Measurements from ENCODE around the gene SDCBP2.

The SDCBP2 gene

GRCh38 chr20:1327827-1328679, 886 bp downstream of the SDCBP2 start:
- CTCF ChIA-PET = no interaction called here
- POLR2A ChIA-PET = interaction anchor here (0.7 to 2.2 kb wide), 3 partner anchors 8 to 64 kb away, joined by 3 to 7 read pairs (median 5); partner anchors contain the start of gene FKBP1A
- TF ChIP-seq NFRKB (IDR thresholded peaks at IDR 0.05) = no peak
- TF ChIP-seq BHLHE40 (IDR thresholded peaks at IDR 0.05; ENCODE audit: borderline replicate concordance) = no peak
- TF ChIP-seq TARDBP (IDR thresholded peaks at IDR 0.05) = no peak
- no peak for TF ChIP-seq FOXK2 (IDR thresholded peaks at IDR 0.05)
- no peak for DNase-seq (ENCODE audit: extremely low spot score)

GRCh38 chr20:1327241-1327653, 1.7 kb downstream of the SDCBP2 start:
- no peak for DNase-seq (ENCODE audit: extremely low spot score)
- no peak for TF ChIP-seq FOXA1 (IDR thresholded peaks at IDR 0.05)
- TF ChIP-seq FOXM1 (IDR thresholded peaks at IDR 0.05; ENCODE audit: borderline replicate concordance) = no peak
- no peak for TF ChIP-seq CTBP1 (IDR thresholded peaks at IDR 0.05; ENCODE audit: borderline replicate concordance)
- no peak for TF ChIP-seq ZNF384 (IDR thresholded peaks at IDR 0.05)
- no peak for TF ChIP-seq SP1 (IDR thresholded peaks at IDR 0.05)
- no peak for TF ChIP-seq NFRKB (IDR thresholded peaks at IDR 0.05)
- TF ChIP-seq FOXK2 (IDR thresholded peaks at IDR 0.05) = no peak
- no peak for TF ChIP-seq HDGF (IDR thresholded peaks at IDR 0.05; ENCODE audit: borderline replicate concordance)
- no peak for TF ChIP-seq PKNOX1 (IDR thresholded peaks at IDR 0.05)
- no peak for TF ChIP-seq L3MBTL2 (conservative IDR thresholded peaks at IDR 0.05)
- no peak for TF ChIP-seq BHLHE40 (IDR thresholded peaks at IDR 0.05; ENCODE audit: borderline replicate concordance)
- TF ChIP-seq LEF1 (IDR thresholded peaks at IDR 0.05; ENCODE audit: borderline replicate concordance) = no peak
- TF ChIP-seq SUZ12 (IDR thresholded peaks at IDR 0.05) = no peak
- no peak for TF ChIP-seq ARNT (IDR thresholded peaks at IDR 0.05)
- CTCF ChIA-PET = no interaction called here
- POLR2A ChIA-PET = interaction anchor here (1.6 to 2.2 kb wide), 2 partner anchors 9 to 65 kb away, joined by 5 to 7 read pairs; partner anchors contain the start of gene FKBP1A

GRCh38 chr20:1326031-1326930, 2.7 kb downstream of the SDCBP2 start:
- DNase-seq (ENCODE audit: extremely low spot score) = no peak
- CTCF ChIA-PET = interaction anchor here (1.0 kb wide), 1 partner anchor 141 kb away, joined by 3 read pairs; no protein-coding TSS in a partner anchor
- TF ChIP-seq CTBP1 (IDR thresholded peaks at IDR 0.05; ENCODE audit: borderline replicate concordance) (no peak), ELF4 (IDR thresholded peaks at IDR 0.05) (no peak), LEF1 (IDR thresholded peaks at IDR 0.05; ENCODE audit: borderline replicate concordance) (no peak), L3MBTL2 (conservative IDR thresholded peaks at IDR 0.05) (no peak), BHLHE40 (IDR thresholded peaks at IDR 0.05; ENCODE audit: borderline replicate concordance) (no peak), PKNOX1 (IDR thresholded peaks at IDR 0.05) (no peak), SP1 (IDR thresholded peaks at IDR 0.05) (no peak), ZNF384 (IDR thresholded peaks at IDR 0.05) (no peak), FOXK2 (IDR thresholded peaks at IDR 0.05) (no peak), NFRKB (IDR thresholded peaks at IDR 0.05) (no peak), SUZ12 (IDR thresholded peaks at IDR 0.05) (no peak), ARNT (IDR thresholded peaks at IDR 0.05) (no peak), FOXM1 (IDR thresholded peaks at IDR 0.05; ENCODE audit: borderline replicate concordance) (no peak), TARDBP (IDR thresholded peaks at IDR 0.05) (no peak), HDGF (IDR thresholded peaks at IDR 0.05; ENCODE audit: borderline replicate concordance) (no peak), FOXA1 (IDR thresholded peaks at IDR 0.05) (no peak)
- POLR2A ChIA-PET = interaction anchor here (0.6 to 2.2 kb wide), 7 partner anchors 10 to 91 kb away, joined by 3 to 7 read pairs (median 4); partner anchors contain the start of gene FKBP1A

- POLR2A ChIA-PET = interaction anchor here (0.6 to 2.2 kb wide), 7 partner anchors 11 to 100 kb away, joined by 3 to 7 read pairs (median 3); partner anchors contain the start of genes FKBP1A and RAD21L1
- CTCF ChIA-PET = interaction anchor here (1.0 kb wide), 1 partner anchor 142 kb away, joined by 3 read pairs; no protein-coding TSS in a partner anchor
- TF ChIP-seq PKNOX1 (IDR thresholded peaks at IDR 0.05) = no peak
- peak; percentile 80 for TF ChIP-seq NFRKB (IDR thresholded peaks at IDR 0.05)
- TF ChIP-seq FOXK2 (IDR thresholded peaks at IDR 0.05) = no peak
- TF ChIP-seq ELF4 (IDR thresholded peaks at IDR 0.05) = peak; percentile 72
- peak; percentile 60 for TF ChIP-seq L3MBTL2 (conservative IDR thresholded peaks at IDR 0.05)
Observed at GRCh38 chr20:1325173-1326030, 3.5 kb downstream of the SDCBP2 start.

More at GRCh38 chr20:1325173-1326030, 3.5 kb downstream of the SDCBP2 start:
- DNase-seq (ENCODE audit: extremely low spot score) = peak; percentile 99

Measured in HEK293T (cell line).